ENCODE results near the gene GSTP1.
"Not testable (repeated sequence)": the region's sequence is repeated elsewhere in the genome, so short reads cannot be mapped to it uniquely, and the experiment has no call there.

DNA sequence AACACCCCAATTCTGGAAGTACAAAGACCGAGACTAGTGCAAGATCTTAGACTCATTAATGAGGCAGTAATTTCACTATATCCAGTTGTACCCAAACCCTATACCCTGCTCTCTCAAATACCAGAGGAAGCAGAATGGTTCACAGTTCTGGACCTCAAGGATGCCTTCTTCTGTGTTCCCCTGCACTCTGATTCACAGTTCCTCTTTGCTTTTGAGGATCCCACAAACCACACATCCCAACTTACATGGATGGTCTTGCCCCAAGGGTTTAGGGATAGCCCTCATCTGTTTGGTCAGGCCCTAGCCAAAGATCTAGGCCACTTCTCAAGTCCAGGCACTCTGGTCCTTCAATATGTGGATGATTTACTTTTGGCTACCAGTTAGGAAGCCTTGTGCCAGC, 40.2 kb downstream of the GSTP1 start:
- not testable (repeated sequence) for TF ChIP-seq ZNF274 (IDR thresholded peaks at IDR 0.05; ENCODE audit: low read depth, low read length); SUZ12 (IDR thresholded peaks at IDR 0.05; ENCODE audit: extremely low read depth, insufficient read depth, insufficient read length); YY1 (IDR thresholded peaks at IDR 0.05; ENCODE audit: insufficient read depth, insufficient read length)
